Sigmoid colon (tissue), 3 donors: ENCODE data around the gene FBXO9.

Experiments used
- CTCF ChIP-seq, 4 experiments: fragments of 450-650 bp in 3 of 4; fragments of 200-600 bp in 1 of 4; IDR thresholded peaks; one replicate each; pipeline ENCODE4 v1.5.1; 2016 to 2019; ENCODE audit warnings: antibody characterized with exemption in 4 of 4, mild to moderate bottlenecking in 3 of 4, moderate library complexity in 2 of 4
- POLR2A ChIP-seq, 2 donors: fragments of 450-650 bp; IDR thresholded peaks; one replicate each; pipeline ENCODE4 v1.6.1; 2016; ENCODE audit warnings: antibody characterized with exemption in 2 of 2, mild to moderate bottlenecking in 2 of 2, moderate library complexity in 2 of 2

- no peak for TF ChIP-seq CTCF (IDR thresholded peaks at IDR 0.05)
- no peak for TF ChIP-seq POLR2A (IDR thresholded peaks at IDR 0.05)
These were observed 29.5 kb upstream of the FBXO9 start for GRCh38 chr6:53035549-53036213.
